ENCODE measurements around the gene CCDC40.

Gene CCDC40

DNA sequence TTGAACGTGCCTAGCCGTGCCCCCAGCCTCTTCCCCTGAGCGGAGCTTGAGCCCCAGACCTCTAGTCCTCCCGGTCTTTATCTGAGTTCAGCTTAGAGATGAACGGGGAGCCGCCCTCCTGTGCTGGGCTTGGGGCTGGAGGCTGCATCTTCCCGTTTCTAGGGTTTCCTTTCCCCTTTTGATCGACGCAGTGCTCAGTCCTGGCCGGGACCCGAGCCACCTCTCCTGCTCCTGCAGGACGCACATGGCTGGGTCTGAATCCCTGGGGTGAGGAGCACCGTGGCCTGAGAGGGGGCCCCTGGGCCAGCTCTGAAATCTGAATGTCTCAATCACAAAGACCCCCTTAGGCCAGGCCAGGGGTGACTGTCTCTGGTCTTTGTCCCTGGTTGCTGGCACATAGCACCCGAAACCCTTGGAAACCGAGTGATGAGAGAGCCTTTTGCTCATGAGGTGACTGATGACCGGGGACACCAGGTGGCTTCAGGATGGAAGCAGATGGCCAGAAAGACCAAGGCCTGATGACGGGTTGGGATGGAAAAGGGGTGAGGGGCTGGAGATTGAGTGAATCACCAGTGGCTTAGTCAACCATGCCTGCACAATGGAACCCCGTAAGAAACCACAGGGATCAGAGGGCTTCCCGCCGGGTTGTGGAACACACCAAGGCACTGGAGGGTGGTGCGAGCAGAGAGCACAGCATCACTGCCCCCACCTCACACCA lies 65.7 kb downstream of the CCDC40 start:
- DNase-seq (ENCODE audit: low spot score) = peak; percentile 29

DNA sequence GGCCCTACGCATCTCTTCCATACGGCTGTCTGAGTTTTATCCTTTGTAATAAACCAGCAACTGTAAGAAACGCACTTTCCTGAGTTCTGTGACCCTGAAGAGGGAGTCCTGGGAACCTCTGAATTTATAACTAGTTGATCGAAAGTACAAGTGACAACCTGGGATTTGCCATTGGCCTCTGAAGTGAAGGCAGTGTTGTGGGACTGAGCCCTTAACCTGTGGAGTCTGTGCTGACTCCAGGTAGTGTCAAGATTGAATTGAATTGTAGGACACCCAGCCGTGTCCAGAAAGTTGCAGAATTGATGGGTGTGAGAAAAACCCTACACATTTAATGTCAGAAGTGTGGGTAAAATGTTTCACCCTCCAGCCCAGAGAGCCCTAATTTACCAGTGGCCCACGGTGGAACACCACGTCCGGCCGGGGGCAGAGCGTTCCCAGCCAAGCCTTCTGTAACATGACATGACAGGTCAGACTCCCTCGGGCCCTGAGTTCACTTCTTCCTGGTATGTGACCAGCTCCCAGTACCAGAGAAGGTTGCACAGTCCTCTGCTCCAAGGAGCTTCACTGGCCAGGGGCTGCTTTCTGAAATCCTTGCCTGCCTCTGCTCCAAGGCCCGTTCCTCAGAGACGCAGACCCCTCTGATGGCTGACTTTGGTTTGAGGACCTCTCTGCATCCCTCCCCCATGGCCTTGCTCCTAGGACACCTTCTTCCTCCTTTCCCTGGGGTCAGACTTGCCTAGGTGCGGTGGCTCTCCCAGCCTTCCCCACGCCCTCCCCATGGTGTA lies 66.4 kb downstream of the CCDC40 start:
- DNase-seq (ENCODE audit: low spot score) = no peak

DNA sequence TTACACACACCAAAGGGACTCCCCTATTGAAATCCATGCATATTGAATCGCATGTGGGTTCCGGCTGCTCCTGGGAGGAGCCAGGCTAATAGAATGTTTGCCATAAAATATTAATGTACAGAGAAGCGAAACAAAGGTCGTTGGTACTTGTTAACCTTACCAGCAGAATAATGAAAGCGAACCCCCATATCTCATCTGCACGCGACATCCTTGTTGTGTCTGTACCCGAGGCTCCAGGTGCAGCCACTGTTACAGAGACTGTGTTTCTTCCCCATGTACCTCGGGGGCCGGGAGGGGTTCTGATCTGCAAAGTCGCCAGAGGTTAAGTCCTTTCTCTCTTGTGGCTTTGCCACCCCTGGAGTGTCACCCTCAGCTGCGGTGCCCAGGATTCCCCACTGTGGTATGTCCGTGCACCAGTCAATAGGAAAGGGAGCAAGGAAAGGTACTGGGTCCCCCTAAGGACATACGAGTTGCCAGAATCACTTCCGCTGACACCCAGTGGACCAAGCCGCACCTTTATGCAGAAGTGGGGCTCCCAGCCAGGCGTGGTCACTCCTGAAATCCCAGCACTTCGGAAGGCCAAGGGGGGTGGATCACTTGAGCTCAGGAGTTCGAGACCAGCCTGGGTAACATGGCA lies 67.1 kb downstream of the CCDC40 start:
- DNase-seq (ENCODE audit: low spot score) = no peak

DNA sequence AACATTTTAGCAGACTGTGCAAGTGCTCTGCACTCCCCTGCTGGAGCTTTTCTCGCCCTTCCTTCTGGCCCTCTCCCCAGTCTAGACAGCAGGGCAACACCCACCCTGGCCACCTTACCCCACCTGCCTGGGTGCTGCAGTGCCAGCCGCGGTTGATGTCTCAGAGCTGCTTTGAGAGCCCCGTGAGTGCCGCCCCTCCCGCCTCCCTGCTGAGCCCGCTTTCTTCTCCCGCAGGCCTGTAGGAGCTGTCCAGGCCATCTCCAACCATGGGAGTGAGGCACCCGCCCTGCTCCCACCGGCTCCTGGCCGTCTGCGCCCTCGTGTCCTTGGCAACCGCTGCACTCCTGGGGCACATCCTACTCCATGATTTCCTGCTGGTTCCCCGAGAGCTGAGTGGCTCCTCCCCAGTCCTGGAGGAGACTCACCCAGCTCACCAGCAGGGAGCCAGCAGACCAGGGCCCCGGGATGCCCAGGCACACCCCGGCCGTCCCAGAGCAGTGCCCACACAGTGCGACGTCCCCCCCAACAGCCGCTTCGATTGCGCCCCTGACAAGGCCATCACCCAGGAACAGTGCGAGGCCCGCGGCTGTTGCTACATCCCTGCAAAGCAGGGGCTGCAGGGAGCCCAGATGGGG lies 68.0 kb downstream of the CCDC40 start:
- DNase-seq (ENCODE audit: low spot score) = no peak

DNA sequence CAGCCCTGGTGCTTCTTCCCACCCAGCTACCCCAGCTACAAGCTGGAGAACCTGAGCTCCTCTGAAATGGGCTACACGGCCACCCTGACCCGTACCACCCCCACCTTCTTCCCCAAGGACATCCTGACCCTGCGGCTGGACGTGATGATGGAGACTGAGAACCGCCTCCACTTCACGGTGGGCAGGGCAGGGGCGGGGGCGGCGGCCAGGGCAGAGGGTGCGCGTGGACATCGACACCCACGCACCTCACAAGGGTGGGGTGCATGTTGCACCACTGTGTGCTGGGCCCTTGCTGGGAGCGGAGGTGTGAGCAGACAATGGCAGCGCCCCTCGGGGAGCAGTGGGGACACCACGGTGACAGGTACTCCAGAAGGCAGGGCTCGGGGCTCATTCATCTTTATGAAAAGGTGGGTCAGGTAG lies 68.5 kb downstream of the CCDC40 start:
- no peak for DNase-seq (ENCODE audit: low spot score)

DNA sequence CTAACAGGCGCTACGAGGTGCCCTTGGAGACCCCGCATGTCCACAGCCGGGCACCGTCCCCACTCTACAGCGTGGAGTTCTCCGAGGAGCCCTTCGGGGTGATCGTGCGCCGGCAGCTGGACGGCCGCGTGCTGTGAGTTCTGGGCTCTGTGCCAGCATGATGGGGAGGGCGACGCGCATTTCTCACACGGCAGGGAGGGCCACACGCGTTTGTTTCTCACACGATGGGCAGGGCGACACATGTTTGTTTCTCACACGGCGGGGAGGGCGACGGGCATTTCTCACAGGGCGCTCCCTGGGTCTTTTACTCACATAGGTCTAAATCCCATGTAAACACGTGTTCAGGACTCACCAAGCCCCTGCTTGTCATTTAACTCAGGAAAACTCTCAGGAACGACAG lies 69.3 kb downstream of the CCDC40 start:
- DNase-seq (ENCODE audit: low spot score) = no peak

DNA sequence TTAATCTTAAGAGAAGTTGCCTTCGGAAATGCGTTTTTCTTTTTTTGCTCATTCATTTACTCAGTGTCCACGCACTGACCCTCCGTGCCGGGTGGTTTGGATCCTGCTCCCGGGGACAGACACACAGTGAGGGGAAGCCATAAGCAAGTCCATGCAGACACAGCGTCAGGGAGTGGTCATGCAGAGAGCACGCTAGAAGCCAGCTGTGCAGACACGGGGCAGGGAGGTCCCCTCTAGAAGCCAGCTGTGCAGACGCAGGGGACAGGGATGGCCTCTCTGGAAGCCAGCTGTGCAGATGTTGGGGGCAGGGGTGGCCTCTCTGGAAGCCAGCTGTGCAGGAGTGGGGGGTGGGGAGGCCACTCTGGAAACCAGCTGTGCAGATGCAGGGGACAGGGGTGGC lies 69.7 kb downstream of the CCDC40 start:
- no peak for DNase-seq (ENCODE audit: low spot score)

DNA sequence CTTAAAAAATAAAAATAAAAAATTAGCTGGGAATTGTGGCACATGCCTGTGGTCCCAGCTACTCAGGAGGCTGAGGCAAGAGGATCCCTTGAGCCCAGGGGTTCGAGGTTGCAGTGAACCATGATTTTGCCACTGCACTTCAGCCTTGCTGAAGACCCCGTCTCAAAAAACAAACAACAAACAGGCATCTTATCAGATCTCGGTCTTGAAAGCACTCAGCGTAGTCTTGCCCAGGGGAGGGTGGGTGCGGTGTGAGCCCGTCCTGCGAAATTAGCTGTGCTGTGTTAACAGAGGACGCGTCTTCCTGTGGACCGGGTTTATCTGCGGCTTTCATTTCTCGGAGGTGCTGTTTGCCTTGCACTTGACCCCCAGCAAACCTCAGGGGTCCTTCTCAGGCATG lies 70.3 kb downstream of the CCDC40 start:
- DNase-seq (ENCODE audit: low spot score) = no peak

DNA sequence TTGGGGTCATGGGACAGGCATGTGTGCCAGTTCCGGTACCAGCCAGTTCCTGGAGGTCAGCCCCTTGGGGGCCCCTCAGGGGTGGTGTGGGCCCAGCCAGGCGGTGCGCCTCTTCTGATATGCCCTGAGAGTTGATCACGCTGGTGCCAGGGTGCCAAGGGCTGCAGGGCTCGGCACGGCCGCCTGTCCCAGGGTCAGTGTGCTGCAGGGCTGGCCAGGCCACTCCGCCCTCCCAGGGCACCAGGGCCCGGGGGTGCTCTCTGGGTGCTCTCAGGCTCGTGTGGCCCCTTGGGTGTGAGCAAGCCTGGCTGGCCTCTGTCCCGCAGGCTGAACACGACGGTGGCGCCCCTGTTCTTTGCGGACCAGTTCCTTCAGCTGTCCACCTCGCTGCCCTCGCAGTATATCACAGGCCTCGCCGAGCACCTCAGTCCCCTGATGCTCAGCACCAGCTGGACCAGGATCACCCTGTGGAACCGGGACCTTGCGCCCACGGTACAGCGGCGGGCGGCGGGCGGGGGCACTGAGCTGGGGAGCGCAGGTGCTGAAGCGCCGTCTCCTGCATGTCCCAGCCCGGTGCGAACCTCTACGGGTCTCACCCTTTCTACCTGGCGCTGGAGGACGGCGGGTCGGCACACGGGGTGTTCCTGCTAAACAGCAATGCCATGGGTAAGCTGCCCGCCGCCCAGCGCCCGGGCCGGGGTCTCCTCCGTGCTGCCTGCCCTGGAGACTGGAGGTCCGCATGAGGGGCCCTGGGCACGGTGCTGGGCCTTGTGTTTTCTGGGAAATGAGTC lies 71.0 kb downstream of the CCDC40 start:
- DNase-seq (ENCODE audit: low spot score) = no peak

DNA sequence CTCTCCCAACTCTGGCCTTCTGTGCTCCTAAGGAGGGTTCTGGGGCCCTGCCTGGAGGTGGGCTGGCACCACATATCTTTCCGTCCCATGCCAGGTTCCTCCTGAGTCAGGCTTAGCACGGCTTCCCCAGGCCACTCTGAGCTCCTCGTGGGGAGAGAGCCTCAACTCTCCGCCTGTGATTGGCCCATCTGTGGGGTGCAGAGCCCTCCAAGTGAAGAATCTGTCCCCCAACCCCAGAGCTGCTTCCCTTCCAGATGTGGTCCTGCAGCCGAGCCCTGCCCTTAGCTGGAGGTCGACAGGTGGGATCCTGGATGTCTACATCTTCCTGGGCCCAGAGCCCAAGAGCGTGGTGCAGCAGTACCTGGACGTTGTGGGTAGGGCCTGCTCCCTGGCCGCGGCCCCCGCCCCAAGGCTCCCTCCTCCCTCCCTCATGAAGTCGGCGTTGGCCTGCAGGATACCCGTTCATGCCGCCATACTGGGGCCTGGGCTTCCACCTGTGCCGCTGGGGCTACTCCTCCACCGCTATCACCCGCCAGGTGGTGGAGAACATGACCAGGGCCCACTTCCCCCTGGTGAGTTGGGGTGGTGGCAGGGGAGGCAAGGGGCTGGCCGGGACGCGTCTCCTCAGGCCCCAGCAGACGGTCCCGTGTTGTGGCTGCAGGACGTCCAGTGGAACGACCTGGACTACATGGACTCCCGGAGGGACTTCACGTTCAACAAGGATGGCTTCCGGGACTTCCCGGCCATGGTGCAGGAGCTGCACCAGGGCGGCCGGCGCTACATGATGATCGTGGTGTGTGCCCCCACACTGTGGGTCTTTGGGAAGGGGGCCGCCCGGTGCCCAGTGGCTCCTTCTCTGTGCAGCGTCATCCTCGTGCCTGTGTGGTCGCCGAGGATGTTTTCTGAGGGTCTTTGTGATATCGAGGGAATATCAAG lies 71.9 kb downstream of the CCDC40 start:
- no peak for DNase-seq (ENCODE audit: low spot score)

DNA sequence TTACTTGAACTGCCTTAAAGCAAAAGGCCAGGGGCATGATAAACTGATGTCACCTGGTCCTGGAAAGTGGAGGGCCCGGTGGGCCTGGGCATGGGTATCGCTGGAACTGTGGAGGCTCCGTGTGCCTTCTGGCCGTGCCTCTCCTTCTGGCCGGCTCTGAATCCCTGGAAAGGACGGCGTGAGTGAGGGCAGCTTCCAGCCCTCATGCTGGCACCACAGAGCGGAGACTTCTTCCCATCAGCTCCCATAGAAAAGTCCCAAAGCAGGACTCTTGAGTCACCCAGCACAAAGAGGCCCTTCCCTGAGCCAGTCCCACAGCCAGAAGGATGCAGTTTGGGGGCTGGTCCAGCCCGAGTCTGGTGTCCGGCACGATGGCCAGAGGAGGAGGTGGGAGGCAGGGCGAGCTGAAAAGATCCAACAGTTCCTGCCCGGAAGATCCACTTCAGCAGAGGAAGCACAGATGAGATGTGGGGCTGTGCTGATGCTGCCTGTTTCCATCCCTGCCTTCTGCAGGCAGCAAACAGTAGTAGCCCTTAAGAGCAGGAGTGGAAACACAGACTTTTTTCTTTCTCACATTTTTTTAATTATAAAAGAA lies 72.7 kb downstream of the CCDC40 start:
- no peak for DNase-seq (ENCODE audit: low spot score)

DNA sequence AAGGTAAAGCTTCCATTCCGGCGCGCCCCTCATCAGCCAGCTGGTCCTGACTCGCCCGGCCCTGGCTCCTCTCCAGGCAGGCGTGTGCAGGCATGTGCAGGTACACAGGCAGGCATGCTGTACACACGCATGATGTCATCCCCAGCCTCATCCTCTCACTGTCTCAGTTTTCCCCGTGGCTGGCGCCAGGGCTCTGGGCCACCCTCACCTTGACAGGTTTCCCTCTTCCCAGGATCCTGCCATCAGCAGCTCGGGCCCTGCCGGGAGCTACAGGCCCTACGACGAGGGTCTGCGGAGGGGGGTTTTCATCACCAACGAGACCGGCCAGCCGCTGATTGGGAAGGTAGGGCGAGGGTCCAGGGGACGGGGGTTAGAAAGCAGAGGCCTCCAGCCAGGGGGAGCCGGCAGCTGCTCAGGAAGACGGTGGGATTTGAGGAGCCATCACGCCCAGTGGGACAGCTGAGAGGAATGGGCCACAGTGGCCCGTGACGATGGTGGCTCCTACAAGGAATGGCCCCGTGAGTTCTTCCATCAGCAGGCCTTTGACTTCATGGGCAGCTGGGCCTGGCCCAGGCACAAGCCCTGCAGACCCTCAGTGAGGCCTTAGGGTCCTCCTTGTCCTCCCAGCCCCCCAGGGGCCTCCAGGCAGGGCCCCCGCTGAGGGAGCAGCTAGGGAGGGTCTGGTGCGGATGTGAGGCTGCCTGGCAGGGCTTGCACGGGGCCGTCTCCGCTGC lies 73.4 kb downstream of the CCDC40 start:
- no peak for DNase-seq (ENCODE audit: low spot score)

DNA sequence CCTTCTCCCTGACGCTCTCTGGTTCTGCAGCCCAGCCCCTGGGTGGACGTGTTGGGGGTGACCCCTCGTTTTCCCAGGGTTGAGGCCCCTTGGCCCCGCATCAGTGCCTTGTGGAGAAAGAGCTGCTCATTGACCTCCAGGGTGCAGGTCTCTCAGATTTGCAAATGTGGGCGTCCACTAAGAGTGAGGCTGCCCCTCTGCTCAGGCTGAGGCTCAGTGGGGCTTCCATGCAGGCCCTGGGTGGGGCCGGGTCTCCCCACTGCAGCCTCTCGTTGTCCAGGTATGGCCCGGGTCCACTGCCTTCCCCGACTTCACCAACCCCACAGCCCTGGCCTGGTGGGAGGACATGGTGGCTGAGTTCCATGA lies 74.0 kb downstream of the CCDC40 start:
- DNase-seq (ENCODE audit: low spot score) = no peak

DNA sequence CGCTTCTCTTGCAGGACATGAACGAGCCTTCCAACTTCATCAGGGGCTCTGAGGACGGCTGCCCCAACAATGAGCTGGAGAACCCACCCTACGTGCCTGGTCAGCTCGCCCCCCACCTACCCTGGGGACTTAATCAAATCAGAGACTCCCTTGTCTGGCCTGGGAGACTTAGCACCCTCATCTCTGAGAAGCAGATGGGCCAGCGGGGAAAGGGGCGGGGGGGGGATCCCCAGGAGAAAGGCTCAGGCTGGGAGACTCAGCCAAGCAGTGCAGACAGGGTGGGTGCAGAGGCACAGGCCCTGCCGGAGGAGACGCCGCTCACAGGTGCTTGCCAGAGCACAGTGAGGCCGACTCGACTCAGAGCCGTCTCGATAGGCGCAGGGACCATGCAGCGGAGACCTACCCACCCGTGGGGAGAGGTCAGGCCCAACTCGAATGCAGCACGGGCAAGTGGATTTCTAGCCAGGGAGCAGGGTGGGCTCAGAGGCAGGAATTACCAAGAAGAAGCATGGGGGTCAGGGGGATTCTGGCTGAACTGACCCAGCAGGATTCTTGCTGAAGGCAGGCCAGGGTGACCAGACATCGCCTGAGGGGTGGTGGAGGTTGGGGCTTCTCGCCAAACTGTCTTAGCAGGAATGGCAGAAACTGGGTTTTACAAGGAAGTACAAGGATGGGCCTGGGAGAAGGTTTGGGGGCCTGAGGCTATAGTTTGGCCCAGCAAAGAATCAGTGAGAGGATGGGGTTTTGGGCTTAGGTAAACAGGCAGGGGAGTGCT lies 74.7 kb downstream of the CCDC40 start:
- DNase-seq (ENCODE audit: low spot score) = no peak

DNA sequence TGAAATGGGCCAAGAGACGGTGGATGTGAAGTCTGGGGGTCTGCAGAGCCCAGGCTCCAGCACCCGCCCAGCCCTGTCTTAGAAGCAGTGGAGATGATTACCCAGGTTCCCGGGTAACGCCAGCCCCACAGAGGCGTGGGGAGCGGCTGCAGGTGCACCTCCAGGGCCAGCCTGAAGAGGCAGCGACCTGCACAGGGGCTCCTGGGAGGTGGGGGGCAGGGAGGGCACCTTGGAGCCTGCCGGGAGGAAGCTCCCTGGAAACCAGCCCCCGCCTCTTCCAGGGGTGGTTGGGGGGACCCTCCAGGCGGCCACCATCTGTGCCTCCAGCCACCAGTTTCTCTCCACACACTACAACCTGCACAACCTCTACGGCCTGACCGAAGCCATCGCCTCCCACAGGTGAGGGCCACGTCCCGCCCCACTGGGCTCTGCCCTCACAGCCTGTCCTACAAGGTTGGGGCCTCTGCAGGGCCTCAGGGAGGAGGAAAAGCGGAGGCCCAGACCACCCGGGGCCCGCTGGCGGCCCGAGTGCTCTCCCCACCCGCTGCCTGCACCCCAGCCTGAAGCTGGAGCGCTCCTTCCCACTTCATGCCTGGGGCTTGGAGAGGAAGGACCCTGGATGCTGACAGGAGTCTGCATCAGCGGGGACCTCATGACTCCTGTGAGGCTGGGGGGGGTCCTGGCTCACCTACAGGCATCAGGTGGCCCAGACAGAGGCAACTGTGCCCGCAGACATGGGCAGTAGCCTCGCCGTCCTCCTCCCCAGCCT lies 75.4 kb downstream of the CCDC40 start:
- no peak for DNase-seq (ENCODE audit: low spot score)

DNA sequence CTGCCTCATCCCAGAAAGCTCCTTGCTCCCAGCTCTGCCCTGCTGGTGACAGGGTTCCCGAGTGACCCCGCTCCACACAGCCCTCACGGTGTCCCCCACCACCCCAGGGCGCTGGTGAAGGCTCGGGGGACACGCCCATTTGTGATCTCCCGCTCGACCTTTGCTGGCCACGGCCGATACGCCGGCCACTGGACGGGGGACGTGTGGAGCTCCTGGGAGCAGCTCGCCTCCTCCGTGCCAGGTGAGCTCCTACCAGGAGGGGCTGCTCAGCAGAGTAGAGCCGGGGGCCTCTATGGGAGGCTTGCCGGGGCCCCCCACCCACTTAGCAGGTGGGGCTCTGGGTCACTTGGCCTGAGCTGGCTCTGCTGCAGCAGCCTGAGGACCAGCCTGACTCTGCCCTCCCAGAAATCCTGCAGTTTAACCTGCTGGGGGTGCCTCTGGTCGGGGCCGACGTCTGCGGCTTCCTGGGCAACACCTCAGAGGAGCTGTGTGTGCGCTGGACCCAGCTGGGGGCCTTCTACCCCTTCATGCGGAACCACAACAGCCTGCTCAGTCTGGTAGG lies 76.1 kb downstream of the CCDC40 start:
- DNase-seq (ENCODE audit: low spot score) = no peak

DNA sequence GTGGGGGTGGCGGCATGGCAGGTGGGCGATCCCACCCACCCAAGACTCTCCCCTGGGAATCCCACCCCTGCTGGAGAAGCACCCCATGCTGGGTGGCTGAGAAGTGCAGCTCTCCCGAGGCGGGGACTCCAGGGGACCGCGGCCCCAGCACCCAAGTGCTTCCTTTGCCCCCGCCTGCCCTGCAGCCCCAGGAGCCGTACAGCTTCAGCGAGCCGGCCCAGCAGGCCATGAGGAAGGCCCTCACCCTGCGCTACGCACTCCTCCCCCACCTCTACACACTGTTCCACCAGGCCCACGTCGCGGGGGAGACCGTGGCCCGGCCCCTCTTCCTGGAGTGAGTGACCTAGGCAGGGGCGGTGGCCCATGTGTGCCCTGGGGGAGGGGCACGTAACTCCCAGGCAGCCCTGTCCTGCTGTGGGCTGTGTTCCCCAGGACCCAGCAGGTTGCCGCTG lies 76.6 kb downstream of the CCDC40 start:
- no peak for DNase-seq (ENCODE audit: low spot score)

DNA sequence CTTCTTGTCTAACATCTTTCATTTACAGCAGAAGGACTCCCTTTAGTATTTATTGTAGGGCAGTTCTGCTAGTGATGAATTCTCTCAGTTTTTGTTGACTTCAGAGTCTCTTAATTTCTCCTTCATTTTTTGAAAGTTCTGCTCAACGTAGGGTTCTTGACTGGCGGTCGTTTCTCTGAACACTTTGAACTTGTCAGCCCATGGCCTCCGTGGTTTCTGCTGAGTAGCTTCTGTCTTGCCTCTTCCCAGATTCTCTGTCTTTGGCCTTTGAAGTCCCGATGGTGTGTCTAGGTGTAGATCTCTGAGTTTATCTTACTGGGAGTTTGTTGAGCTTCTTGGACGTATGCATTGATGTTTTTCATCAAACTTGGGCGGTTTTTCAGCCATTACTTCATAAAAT lies 78.3 kb downstream of the CCDC40 start:
- DNase-seq (ENCODE audit: low spot score) = no peak

Data from hematopoietic multipotent progenitor cell treated with erythropoietin and hydrocortisone succinate and interleukin-3 and kit ligand, for 15 days (in vitro differentiated cells).